Measurements from ENCODE around the gene TRIM41.
"Not testable (repeated sequence)": the region's sequence is repeated elsewhere in the genome, so short reads cannot be mapped to it uniquely, and the experiment has no call there.

TRIM41 gene

DNA sequence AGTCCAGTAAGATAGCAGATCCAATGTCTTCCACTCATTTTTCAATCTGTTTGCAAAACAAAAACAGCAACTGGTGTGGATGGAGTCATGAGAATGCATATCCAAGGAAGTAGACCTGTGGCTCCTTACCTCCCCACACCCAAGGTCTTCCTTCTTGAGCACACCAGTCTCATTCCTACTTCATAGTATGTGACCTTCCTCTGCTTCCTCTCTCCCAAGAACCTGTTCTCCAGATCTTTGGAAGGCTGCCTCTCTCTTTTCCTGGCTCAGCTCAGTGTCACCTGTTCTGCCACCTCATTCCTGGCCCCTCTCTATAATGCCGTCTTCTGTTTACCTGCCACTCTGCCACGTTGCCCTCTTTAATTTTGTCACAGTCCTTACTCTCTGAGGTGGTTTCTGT is 10.1 kb upstream of the TRIM41 start:
- DNase-seq (ENCODE audit: low read depth in 2 of 2) = no peak
- no peak overlapping the region for H3K4me3 ChIP-seq (replicated peaks in 1 of 2; ENCODE audit: low read depth in 2 of 2, low read length in 2 of 2)
- TF ChIP-seq, protein P1, sequence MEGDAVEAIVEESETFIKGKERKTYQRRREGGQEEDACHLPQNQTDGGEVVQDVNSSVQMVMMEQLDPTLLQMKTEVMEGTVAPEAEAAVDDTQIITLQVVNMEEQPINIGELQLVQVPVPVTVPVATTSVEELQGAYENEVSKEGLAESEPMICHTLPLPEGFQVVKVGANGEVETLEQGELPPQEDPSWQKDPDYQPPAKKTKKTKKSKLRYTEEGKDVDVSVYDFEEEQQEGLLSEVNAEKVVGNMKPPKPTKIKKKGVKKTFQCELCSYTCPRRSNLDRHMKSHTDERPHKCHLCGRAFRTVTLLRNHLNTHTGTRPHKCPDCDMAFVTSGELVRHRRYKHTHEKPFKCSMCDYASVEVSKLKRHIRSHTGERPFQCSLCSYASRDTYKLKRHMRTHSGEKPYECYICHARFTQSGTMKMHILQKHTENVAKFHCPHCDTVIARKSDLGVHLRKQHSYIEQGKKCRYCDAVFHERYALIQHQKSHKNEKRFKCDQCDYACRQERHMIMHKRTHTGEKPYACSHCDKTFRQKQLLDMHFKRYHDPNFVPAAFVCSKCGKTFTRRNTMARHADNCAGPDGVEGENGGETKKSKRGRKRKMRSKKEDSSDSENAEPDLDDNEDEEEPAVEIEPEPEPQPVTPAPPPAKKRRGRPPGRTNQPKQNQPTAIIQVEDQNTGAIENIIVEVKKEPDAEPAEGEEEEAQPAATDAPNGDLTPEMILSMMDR (IDR thresholded peaks at IDR 0.05; ENCODE audit: low read depth, low read length) = no peak

DNA sequence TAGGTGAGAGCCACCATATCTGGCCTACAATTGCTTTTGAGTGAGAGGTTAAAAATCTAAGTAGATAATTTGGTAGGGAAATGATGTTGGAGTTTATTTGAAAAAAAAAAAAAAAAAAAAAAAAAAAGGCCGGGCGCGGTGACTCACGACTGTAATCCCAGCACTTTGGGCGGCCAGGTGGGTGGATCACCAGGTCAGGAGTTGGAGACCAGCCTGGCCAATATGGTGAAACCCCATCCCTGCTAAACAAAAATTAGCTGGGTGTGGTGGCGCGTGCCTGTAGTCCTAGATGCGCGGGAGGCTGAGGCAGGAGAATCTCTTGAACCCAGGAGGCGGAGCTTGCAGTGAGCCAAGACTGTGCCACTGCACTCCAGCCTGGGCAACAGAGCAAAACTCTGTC is 8.8 kb upstream of the TRIM41 start:
- not testable (repeated sequence) for H3K4me3 ChIP-seq (replicated peaks in 1 of 2; ENCODE audit: low read depth in 2 of 2, low read length in 2 of 2); DNase-seq (ENCODE audit: low read depth in 2 of 2)

DNA sequence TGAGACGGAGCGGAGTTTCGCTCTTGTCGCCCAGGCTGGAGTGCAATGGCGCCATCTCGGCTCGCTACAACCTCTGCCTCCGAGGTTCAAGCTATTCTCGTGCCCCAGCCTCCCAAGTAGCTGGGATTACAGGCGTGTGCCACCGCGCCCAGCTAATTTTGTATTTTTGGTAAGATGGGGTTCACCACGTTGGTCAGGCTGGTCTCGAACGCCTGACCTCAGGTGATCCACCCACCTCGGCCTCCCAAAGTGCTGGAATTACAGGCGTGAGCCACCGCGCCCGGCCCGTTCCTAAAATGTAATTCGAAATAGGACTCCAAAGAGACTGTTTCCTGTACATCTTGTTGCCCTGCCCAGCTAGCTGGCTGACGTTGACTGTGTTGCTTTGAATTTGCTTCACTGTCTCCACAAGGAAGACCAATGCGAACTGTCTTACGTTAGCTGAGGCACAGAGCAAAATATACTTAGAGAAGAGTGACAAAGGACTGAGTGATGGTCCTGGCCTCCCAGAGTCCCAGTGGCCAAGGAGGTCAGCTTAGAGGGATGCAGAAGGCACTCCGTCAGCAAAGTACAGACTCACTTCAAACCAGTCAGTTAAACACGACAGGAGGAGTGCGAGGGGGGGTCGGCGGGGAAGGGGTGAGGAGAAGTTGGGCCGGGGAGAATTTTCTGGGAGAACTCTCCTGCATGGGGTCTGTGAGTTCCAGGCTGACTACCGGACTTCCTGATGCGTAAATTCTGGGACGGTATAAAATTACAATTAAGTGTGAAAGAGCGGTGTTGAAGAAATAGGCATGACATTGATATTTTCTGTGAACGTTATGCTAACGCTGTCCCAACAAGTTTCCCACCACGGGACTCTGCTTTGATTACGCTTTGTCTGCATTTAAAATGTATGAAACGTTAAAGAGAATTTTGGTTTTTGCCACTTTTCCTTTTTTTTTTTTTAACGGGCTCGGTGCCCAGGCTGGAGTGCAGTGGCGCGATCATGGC is 6.8 kb upstream of the TRIM41 start:
- peak overlapping the region; percentile 8 to 21 for H3K4me3 ChIP-seq (replicated peaks in 1 of 2; ENCODE audit: low read depth in 2 of 2, low read length in 2 of 2)
- DNase-seq (ENCODE audit: low read depth in 2 of 2) = no peak
- TF ChIP-seq, protein P1 (IDR thresholded peaks at IDR 0.05; ENCODE audit: low read depth, low read length) = no peak

- peak; percentile 56 to 62 for DNase-seq (ENCODE audit: low read depth in 2 of 2)
- TF ChIP-seq, protein P1 (IDR thresholded peaks at IDR 0.05; ENCODE audit: low read depth, low read length) = no peak
- peak overlapping the region; percentile 39 to 46 for H3K4me3 ChIP-seq (replicated peaks in 1 of 2; ENCODE audit: low read depth in 2 of 2, low read length in 2 of 2)
These were observed 5.8 kb upstream of the TRIM41 start for GRCh38 chr5:181217111-181217802.

GRCh38 chr5:181217803-181218062 is 5.3 kb upstream of the TRIM41 start:
- no peak for DNase-seq (ENCODE audit: low read depth in 2 of 2)
- TF ChIP-seq, protein P1 (IDR thresholded peaks at IDR 0.05; ENCODE audit: low read depth, low read length) = no peak
- H3K4me3 ChIP-seq (replicated peaks in 1 of 2; ENCODE audit: low read depth in 2 of 2, low read length in 2 of 2) = peak overlapping the region; percentile 39 to 46

DNA sequence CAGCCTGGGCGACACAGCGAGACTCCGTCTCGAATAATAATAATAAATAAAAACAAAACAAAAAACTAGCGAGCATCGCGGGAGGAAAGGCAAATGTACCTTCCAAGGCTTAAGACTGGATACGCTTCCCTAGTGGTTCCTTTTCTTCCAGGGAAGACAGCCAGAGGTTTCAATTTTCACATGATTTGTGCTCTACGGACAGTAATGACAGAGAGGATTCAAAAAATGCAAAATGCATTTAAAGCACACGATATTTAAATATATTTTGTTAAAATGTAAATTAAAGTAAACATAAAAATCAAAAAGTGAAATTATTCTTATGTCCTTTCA is 4.3 kb upstream of the TRIM41 start:
- H3K4me3 ChIP-seq (replicated peaks in 1 of 2; ENCODE audit: low read depth in 2 of 2, low read length in 2 of 2) = peak overlapping the region; percentile 21 to 33
- peak in 1 of 2 donors; percentile 38 for DNase-seq (ENCODE audit: low read depth in 2 of 2)
- TF ChIP-seq, protein P1 (IDR thresholded peaks at IDR 0.05; ENCODE audit: low read depth, low read length) = no peak

Data from cardiac fibroblast (primary cell).